ENCODE results near the gene ABLIM2.
"Not testable (repeated sequence)": the region's sequence is repeated elsewhere in the genome, so short reads cannot be mapped to it uniquely, and the experiment has no call there.

The ABLIM2 gene

GRCh38 chr4:7918187-7918586 lies 240.4 kb downstream of the ABLIM2 start:
- not testable (repeated sequence) for DNase-seq

GRCh38 chr4:7917669-7918068 lies 240.9 kb downstream of the ABLIM2 start:
- no peak for DNase-seq

- no peak for DNase-seq
Observed at GRCh38 chr4:7915875-7916242, 242.8 kb downstream of the ABLIM2 start.

All from fibroblast of upper back skin (primary cell).